Measurements from ENCODE around the gene LENEP.

- no peak for TF ChIP-seq CTCF (conservative IDR thresholded peaks at IDR 0.05 in 1 of 2, IDR thresholded peaks at IDR 0.05 in 1 of 2; ENCODE audit: low read depth in 1 of 2, low read length in 2 of 2)
- no peak for TF ChIP-seq EZH2 (IDR thresholded peaks at IDR 0.05; ENCODE audit: low read length, missing control alignments)
Observed at GRCh38 chr1:154945962-154946850, 47.2 kb upstream of the LENEP start.
